ENCODE data around the gene NISCH. TPM values are rescaled to one million over a fixed set of nuclear protein-coding genes. Genes with fewer than 3 reads are reported as not detected.

The NISCH gene
- total RNA-seq, 6 experiments from 2014 or later = 19.7 to 51.9 (median 30.6) TPM

- WGBS (ENCODE audit: insufficient coverage, low coverage, low lambda C conversion rate, missing lambda C conversion rate) = 72% methylated on average over 10 of the region's 23 CpGs
- DNase-seq = peak in 1 of 3 donors; percentile 30
These were observed 26.6 kb downstream of the NISCH start for GRCh38 chr3:52481819-52482521.

GRCh38 chr3:52483081-52483480, 27.7 kb downstream of the NISCH start:
- TF ChIP-seq CTCF (IDR thresholded peaks at IDR 0.05) (no peak), POLR2A (IDR thresholded peaks at IDR 0.05) (no peak)
- Histone ChIP-seq H3K4me3 (no peak overlapping the region), H3K27ac (no peak overlapping the region), H3K4me1 (peaks cover 0 to 4% (median 0%) of the 10 kb centered on the region in 4 donors), H3K36me3 (peaks cover 0 to 36% (median 18%) of the 10 kb centered on the region in 4 donors), H3K27me3 (no peaks in the 10 kb centered on the region), H3K9me3 (no peaks in the 10 kb centered on the region)
- 77% methylated on average over 5 of the region's 14 CpGs for WGBS (ENCODE audit: insufficient coverage, low coverage, low lambda C conversion rate, missing lambda C conversion rate)
- no peak for DNase-seq
- intact Hi-C loops (cut with DNase I) = loop anchor here in 1 of 2 donors (10.0 kb wide), 1 partner anchor 192 kb away; no protein-coding TSS in a partner anchor
- no peak for ATAC-seq

More at GRCh38 chr3:52481819-52482521, 26.6 kb downstream of the NISCH start:
- Histone ChIP-seq H3K4me3 (no peak overlapping the region), H3K4me1 (peaks cover 0 to 4% (median 0%) of the 10 kb centered on the region in 4 donors), H3K9me3 (no peaks in the 10 kb centered on the region), H3K36me3 (peaks cover 4 to 39% (median 20%) of the 10 kb centered on the region in 4 donors), H3K27ac (no peak overlapping the region), H3K27me3 (no peaks in the 10 kb centered on the region)
- peak; percentile 43 to 81 (median 48) for ATAC-seq
- TF ChIP-seq CTCF (IDR thresholded peaks at IDR 0.05) (peak in 3 of 4 donors; percentile 17 to 34 (median 23)), POLR2A (IDR thresholded peaks at IDR 0.05) (no peak)
- intact Hi-C loops (cut with DNase I) = loop anchor here in 1 of 2 donors (10.0 kb wide), 1 partner anchor 193 kb away; no protein-coding TSS in a partner anchor

- ATAC-seq (no peak), DNase-seq (no peak)
- 73% methylated on average over 8 of the region's 13 CpGs for WGBS (ENCODE audit: insufficient coverage, low coverage, low lambda C conversion rate, missing lambda C conversion rate)
- no peaks in the 10 kb centered on the region for H3K9me3 ChIP-seq
- peaks cover 0 to 36% (median 17%) of the 10 kb centered on the region in 4 donors for H3K36me3 ChIP-seq
- no peak for TF ChIP-seq CTCF (IDR thresholded peaks at IDR 0.05)
- TF ChIP-seq POLR2A (IDR thresholded peaks at IDR 0.05) = no peak
- no peak overlapping the region for H3K4me3 ChIP-seq
- peaks cover 0 to 4% (median 0%) of the 10 kb centered on the region in 4 donors for H3K4me1 ChIP-seq
- no peaks in the 10 kb centered on the region for H3K27me3 ChIP-seq
- no peak overlapping the region for H3K27ac ChIP-seq
- intact Hi-C loops (cut with DNase I) = loop anchor here in 1 of 2 donors (10.0 kb wide), 1 partner anchor 191 kb away; no protein-coding TSS in a partner anchor
These were observed 28.4 kb downstream of the NISCH start for GRCh38 chr3:52483577-52484381.

- ATAC-seq = no peak
- H3K36me3 ChIP-seq = peaks cover 0 to 33% (median 16%) of the 10 kb centered on the region in 4 donors
- H3K27ac ChIP-seq = no peak overlapping the region
These were observed 29.5 kb downstream of the NISCH start for GRCh38 chr3:52484680-52485461.

More at GRCh38 chr3:52484680-52485461, 29.5 kb downstream of the NISCH start:
- TF ChIP-seq CTCF (IDR thresholded peaks at IDR 0.05) = no peak
- peak in 1 of 3 donors; percentile 40 for DNase-seq
- intact Hi-C loops (cut with DNase I) = loop anchor here in 1 of 2 donors (10.0 kb wide), 1 partner anchor 190 kb away; no protein-coding TSS in a partner anchor
- Histone ChIP-seq H3K9me3 (no peaks in the 10 kb centered on the region), H3K4me3 (no peak overlapping the region), H3K4me1 (peaks cover 0 to 4% (median 0%) of the 10 kb centered on the region in 4 donors), H3K27me3 (no peaks in the 10 kb centered on the region)
- WGBS (ENCODE audit: insufficient coverage, low coverage, low lambda C conversion rate, missing lambda C conversion rate) = 80% methylated on average over 2 of the region's 10 CpGs

All from right lobe of liver (tissue), 6 donors.